GM12872 (cell line): Measurements from ENCODE around the gene HLA-C.
A peak's percentile ranks its signal among the peaks of the same experiment; 100 is the strongest.

Source experiments
- CTCF ChIP-seq: IDR thresholded peaks from 3 replicates; pipeline ENCODE4 v1.5.1; 2011; ENCODE audit warnings: low read depth, mild to moderate bottlenecking, low read length, moderate library complexity; ENCODE audit not compliant: insufficient read depth

The HLA-C gene

GRCh38 chr6:31271641-31272357 lies at the start of gene HLA-C:
Gene HLA-C, minus strand, starts transcription at chr6:31272092. Its CDS starts 21 bp downstream, at chr6:31272071.
- TF ChIP-seq CTCF: 0 out of 3 replicates have a peak, but pooled peaks have one; percentile 11

GRCh38 chr6:31321005-31321707 lies 49.3 kb upstream of the HLA-C start:
- TF ChIP-seq CTCF: no peak

- TF ChIP-seq CTCF: no peak
These were observed 45.1 kb upstream of the HLA-C start for GRCh38 chr6:31317036-31317435.

- no peak for TF ChIP-seq CTCF
These were observed 37.7 kb upstream of the HLA-C start for GRCh38 chr6:31309641-31310040.

DNA sequence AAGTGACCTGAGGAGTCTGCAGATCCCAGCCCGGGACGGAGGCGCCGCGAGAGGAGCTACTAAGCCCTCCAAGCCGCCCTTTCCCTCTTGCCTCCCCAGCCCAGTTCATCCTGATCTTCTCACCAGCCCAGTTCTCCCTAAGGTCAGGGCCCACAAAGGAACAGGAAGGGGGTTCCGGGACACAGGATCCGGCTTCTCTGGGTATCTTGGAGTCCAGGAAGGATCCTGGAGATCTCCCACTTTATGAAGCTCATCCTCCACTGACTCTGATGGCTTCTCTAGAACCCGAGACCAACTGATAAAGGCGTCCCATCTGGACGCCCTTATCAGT lies 36.9 kb upstream of the HLA-C start:
- no peak for TF ChIP-seq CTCF

DNA sequence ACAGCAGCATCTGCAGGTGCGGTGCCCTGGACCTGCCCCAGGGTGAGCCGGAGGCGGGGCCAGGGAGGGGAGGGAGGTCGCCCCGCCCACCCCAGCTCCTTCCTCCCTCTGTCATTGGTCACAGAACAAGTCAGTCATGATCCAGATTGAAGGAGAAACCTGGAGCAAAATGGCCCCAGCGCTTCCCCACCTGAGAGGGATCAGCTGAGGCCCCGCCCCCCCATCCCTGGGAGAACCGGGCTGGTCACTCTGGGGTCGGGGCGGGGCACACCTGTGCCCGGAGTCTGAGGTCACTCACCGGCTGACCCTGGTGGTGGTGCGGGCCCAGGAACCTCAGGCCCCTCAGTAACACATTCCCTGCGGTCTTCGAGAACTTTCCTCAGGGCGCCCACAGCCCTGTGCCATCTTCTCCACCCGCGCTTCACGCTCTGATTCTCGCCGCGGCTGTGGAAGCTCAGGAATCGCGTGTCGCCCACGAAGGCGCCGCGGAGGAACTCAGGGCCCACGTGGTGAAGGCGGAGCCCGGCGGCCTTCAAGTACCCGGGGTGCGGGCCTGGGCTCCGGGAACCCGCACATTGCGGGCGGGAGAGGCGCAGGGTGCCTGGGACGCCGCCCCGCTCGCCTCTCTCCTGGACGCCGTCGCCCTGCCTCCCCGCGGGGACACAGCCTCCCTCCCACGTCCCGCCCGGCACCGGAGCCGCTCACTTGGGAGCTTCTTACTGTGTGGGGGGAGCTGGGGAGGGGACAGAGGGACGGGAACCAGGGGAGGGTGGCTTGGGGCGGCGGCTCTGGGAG lies 36.4 kb upstream of the HLA-C start:
- no peak for TF ChIP-seq CTCF

GRCh38 chr6:31307669-31308049 lies 35.8 kb upstream of the HLA-C start:
- TF ChIP-seq CTCF: no peak
